Skeletal muscle tissue (tissue), 4 donors: ENCODE data around the gene PICALM. TPM values are rescaled to one million over a fixed set of nuclear protein-coding genes. Genes with fewer than 3 reads are reported as not detected.

ENCODE experiments used
- H3K27ac ChIP-seq: one replicate; pipeline ENCODE4 v1.7.0; 2013; ENCODE audit warnings: mild to moderate bottlenecking, low read depth, low read length, inconsistent platforms
- H3K27me3 ChIP-seq, 3 donors: one replicate each; pipeline ENCODE4 v1.7.0; 2013; ENCODE audit warnings: low read length in 3 of 3; ENCODE audit not compliant: control insufficient read depth in 3 of 3, insufficient read depth in 3 of 3
- H3K36me3 ChIP-seq, 3 donors: one replicate each; pipeline ENCODE4 v1.7.0; 2013; ENCODE audit warnings: low read length in 3 of 3; ENCODE audit not compliant: control insufficient read depth in 3 of 3, insufficient read depth in 3 of 3
- H3K4me1 ChIP-seq, 3 donors: one replicate each; pipeline ENCODE4 v1.7.0; 2013; ENCODE audit warnings: low read length in 3 of 3, mild to moderate bottlenecking in 3 of 3; ENCODE audit not compliant: control insufficient read depth in 3 of 3, insufficient read depth in 3 of 3
- H3K4me3 ChIP-seq, 3 donors: one replicate each; pipeline ENCODE4 v1.7.0; 2013; ENCODE audit warnings: low read length in 3 of 3
- H3K9ac ChIP-seq, 3 donors: one replicate each; pipeline ENCODE4 v1.7.0; 2013; ENCODE audit warnings: low read length in 3 of 3, mild to moderate bottlenecking in 3 of 3, moderate library complexity in 2 of 3, low read depth in 1 of 3
- H3K9me3 ChIP-seq, 3 donors: one replicate each; pipeline ENCODE4 v1.7.0; 2013; ENCODE audit warnings: low read length in 3 of 3; ENCODE audit not compliant: control insufficient read depth in 3 of 3
- total RNA-seq: library from RNA; depleted of rRNA; stranded (reverse); fragments of >200 nt; gene quantifications from one replicate; pipeline ENCODE4 v1.2.3, GENCODE V29; 2014
- donor health status: Osteomylitis.

The PICALM gene
- total RNA-seq, 1 donor from 2014 or later, result 707 TPM

DNA sequence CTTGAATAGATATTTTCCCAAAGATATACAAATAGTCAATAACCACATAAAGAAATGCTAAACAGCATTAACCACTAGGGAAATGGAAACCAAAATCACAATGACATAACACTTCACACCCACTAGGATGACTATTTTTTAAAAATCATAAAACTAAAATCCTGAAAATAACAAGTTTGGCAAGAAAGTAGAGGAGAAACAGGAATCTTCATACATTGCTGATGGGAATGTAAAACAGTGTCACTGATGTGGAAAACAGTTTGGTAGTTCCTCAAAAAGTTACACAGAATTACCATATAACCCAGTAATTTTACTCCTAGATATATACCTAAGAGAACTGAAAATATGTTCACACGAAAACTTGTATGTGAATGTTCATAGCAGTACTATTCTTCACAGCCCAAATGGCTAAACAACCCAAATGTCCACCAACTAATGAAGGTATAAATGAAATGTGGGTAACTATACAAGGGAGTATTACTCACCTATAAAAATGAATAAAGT, 12.5 kb downstream of the PICALM start:
- Histone ChIP-seq H3K27ac (no peak overlapping the region), H3K4me3 (no peak overlapping the region), H3K9ac (no peak overlapping the region), H3K36me3 (no peaks in the 10 kb centered on the region), H3K4me1 (peaks cover 24 to 29% (median 25%) of the 10 kb centered on the region in 3 donors), H3K27me3 (no peaks in the 10 kb centered on the region), H3K9me3 (no peaks in the 10 kb centered on the region)

DNA sequence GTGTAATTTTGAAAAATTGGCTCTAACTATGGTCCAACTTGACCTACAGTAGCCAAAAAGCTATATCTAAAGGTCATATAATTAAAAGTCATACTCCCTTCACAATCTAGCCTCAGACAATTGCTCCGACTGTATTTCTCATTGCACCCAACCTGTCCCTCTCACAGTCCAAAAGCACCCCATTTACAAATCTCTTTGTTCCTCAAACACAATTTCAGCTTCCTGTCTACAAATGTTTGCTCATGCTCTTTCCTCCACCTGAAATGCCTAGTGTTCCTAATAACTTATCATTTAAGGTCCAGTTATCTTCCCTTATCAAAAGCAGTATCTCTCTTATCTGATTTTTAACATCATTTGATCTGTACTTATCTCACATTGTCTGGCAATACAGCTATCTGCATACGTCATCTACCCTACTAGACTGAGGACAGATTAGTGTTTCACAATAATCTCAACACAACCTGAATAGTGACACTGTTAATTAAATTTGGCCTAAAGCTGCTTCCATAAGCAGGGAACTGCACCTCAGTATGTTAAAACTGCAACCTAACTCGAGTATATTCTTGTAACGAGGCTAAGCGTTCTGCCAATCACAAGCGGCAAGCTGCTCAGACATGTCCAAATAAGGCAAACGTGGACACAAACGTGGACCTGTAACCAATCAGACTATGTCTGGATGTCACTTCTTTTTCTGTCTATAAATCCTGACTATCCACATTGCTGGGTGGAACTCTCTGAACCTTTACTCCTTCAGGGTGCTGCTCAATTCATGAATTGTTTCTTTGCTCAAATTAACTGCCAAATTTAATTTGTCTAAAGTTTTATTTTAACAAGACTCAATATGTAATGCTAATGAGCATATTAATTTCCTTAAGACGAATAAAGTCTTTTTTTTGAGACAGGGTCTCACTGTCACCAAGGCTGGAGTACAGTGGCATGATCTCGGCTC, 15.9 kb downstream of the PICALM start:
- H3K9ac ChIP-seq, result no peak overlapping the region
- H3K4me1 ChIP-seq, result peaks cover 13 to 21% (median 16%) of the 10 kb centered on the region in 3 donors
- no peak overlapping the region for H3K4me3 ChIP-seq
- H3K36me3 ChIP-seq, result no peaks in the 10 kb centered on the region
- H3K27ac ChIP-seq, result no peak overlapping the region
- H3K9me3 ChIP-seq, result no peaks in the 10 kb centered on the region
- no peaks in the 10 kb centered on the region for H3K27me3 ChIP-seq

DNA sequence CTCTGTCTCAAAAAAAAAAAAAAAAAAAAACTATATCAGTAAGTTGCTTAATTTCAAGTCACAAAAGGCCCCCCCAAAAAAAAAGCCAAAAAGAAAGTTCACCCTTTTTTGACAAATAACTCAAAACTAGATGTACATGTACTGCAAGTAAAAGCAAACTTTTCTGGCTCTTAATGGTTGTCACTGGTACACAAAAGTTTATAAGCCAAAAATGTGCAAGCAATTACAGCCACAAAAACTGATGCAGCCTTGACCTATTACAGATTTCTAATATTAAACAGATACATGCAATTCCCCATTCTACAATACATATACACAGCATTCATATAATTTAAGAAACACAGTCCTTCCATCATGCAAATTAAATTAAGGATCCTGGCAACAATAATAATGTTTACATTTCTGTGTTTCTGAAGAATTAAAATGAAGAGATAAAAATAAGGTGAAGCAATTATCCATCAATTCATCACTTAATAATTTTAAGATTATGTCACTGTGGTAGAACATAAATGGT, 18.6 kb downstream of the PICALM start:
- Histone ChIP-seq H3K4me3 (no peak overlapping the region), H3K36me3 (no peaks in the 10 kb centered on the region), H3K27me3 (no peaks in the 10 kb centered on the region), H3K9ac (no peak overlapping the region), H3K4me1 (peaks cover 14 to 34% (median 25%) of the 10 kb centered on the region in 3 donors), H3K27ac (no peak overlapping the region), H3K9me3 (no peaks in the 10 kb centered on the region)

DNA sequence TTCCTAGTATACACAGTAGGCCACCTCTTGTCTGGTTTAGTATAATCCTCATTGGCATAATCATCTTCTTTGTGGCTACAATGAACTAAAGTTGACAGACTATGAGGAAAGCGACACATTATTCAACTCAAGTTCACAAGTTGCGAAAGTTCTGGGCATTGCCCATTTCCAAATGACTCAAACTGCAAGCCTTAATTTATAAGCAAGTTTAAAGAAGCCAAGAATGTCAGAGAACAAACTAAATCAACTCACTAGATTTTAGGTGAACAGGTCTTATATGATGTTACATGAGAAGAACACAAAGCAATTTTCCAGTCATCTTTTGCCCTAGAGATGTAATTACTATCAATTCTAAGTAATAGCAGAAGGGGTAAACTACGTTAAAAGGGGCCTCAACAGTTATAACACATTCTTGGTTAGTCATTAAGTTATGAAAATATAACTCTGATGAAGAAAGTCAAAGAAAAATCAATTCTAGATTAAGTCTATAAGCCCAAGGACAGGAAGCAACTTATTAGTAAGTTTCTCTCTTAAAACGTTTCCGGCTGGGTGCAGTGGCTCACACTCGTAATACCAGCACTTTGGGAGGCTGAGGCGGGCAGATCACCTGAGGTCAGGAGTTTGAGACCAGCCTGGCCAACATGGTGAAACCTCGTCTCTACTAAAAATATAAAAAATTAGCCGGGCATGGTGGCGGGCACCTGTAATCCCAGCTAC, 21.5 kb downstream of the PICALM start:
- no peak overlapping the region for H3K27ac ChIP-seq
- H3K27me3 ChIP-seq, result no peaks in the 10 kb centered on the region
- no peak overlapping the region for H3K4me3 ChIP-seq
- H3K9ac ChIP-seq, result no peak overlapping the region
- H3K36me3 ChIP-seq, result no peaks in the 10 kb centered on the region
- no peaks in the 10 kb centered on the region for H3K9me3 ChIP-seq
- peaks cover 7 to 31% (median 20%) of the 10 kb centered on the region in 3 donors for H3K4me1 ChIP-seq

DNA sequence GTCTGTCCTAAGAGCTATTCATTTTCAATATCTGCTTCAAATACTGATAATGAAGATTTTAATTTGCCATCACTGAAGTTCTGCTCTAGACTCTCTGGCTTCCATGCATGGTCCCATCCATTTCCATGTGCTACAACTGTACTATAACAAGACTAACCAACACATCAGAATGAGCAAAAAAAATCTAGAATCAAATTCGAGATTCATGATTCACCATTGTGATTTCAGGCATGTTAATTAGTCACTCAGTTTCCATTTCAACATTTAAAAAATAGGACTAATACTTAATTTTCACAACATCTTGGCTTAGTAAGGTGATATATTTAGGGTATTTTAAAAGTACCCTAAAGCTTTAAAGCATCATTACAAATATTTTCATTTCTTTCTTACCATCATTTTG, 22.8 kb downstream of the PICALM start:
- no peak overlapping the region for H3K27ac ChIP-seq
- H3K9me3 ChIP-seq, result no peaks in the 10 kb centered on the region
- no peaks in the 10 kb centered on the region for H3K36me3 ChIP-seq
- no peak overlapping the region for H3K9ac ChIP-seq
- peaks cover 10 to 28% (median 27%) of the 10 kb centered on the region in 3 donors for H3K4me1 ChIP-seq
- no peak overlapping the region for H3K4me3 ChIP-seq
- H3K27me3 ChIP-seq, result no peaks in the 10 kb centered on the region

DNA sequence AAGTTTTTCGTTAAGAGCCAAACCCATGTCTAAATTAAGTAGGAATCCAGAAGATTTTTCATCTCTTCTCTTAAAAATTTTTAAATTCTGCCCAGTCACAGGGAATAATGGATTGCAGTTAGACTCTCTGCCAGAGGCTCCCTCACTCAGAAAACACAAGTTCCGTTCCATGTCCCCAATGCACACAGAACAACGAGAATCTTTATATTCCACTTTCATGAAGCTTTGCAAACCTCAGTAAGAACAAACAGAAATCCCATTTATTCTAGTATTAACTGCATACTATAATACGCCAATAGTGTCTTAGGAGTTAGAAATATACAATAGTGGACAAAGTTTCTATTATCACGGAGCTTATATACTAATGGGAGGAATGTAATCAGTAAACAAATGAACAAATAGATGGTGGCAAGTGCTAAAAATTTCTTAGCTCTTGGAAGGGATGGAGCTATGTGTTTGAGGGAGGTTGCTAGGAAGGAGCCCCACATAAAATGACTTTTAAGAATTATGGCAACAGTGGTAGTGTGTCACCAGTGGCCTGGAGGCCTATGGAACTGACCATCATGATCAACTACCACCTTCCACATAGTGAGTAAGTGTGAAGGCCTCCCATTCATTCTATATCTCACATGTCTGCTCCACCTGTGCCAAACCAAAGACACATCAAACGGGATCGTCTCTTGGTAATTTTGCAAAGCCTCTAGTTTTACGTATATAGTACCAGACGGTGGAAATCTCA, 24.9 kb downstream of the PICALM start:
- no peaks in the 10 kb centered on the region for H3K27me3 ChIP-seq
- H3K27ac ChIP-seq, result no peak overlapping the region

DNA sequence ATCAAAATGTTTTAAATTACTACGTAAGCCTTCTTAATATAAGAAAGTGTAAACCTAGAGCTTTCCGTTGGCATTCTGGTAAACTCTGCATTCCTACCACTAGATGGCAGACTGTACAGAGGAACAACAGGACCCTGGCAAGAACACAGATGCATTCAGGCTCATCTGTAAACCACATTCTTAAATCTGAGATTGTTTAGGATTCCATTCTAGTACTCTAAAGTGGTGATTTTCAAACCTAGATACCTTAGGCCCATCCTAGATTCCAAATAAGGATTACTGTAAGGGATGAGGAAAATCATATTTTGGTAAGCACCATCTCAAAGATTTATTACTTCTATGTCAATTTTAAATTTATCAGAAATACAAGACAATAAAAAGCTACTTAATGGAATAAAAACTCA, 26.9 kb downstream of the PICALM start:
- Histone ChIP-seq H3K4me3 (peak overlapping the region in 2 of 3 donors; percentile 1 to 55), H3K9me3 (no peaks in the 10 kb centered on the region), H3K4me1 (peaks cover 6 to 31% (median 19%) of the 10 kb centered on the region in 3 donors), H3K9ac (peak overlapping the region in 2 of 3 donors; percentile 54 to 69), H3K27ac (peak overlapping the region; percentile 69), H3K27me3 (no peaks in the 10 kb centered on the region), H3K36me3 (no peaks in the 10 kb centered on the region)

More for the DNA sequence above, 24.9 kb downstream of the PICALM start:
- H3K36me3 ChIP-seq, result no peaks in the 10 kb centered on the region
- no peak overlapping the region for H3K4me3 ChIP-seq
- H3K9me3 ChIP-seq, result no peaks in the 10 kb centered on the region
- H3K4me1 ChIP-seq, result peaks cover 10 to 34% (median 27%) of the 10 kb centered on the region in 3 donors
- no peak overlapping the region for H3K9ac ChIP-seq

DNA sequence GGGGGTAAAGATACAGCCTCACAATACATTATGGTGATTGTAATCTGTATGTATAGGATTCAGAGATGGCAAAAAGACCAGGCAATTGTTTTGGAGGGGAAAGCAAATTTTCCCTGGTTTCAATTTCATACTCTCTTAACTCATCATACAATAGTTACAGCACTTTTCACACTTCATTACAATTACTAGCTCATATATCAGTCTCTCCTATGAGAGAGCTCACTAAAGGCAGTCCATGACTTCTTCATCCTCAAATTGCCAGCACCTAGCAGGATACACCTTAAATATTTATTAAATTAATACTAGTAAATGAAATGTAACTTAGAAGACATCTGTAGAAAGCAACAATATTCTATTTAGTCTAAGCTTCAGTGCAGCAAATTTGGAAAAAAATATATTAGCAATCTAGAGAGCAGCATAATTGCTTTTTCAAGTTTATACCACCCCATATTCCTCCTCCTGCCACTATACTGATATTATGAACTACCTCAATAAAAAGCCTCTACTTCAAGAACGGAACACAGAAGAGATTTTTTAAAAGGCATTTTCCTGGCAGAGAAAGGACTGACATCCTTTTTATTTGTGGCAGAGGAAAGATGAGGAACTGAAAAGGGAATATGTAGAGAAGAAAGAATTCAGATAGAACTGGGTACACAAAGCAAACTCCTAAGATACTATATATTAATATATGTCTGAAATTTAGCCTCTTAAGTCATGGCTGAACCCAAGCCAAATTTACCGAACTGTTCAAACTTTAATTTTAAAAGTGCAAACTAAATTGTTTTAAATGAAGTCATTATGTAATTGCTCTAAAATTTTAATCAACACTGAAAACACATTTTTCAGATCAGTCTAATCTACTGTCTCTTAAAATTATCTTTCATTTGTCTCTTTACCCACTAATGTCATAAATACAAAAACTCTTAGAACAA, 27.7 kb downstream of the PICALM start:
- Histone ChIP-seq H3K9ac (peak overlapping the region in 2 of 3 donors; percentile 54 to 69), H3K36me3 (no peaks in the 10 kb centered on the region), H3K27me3 (no peaks in the 10 kb centered on the region), H3K4me1 (peaks cover 6 to 27% (median 12%) of the 10 kb centered on the region in 3 donors), H3K4me3 (peak overlapping the region; percentile 1 to 55 (median 15)), H3K27ac (peak overlapping the region; percentile 69), H3K9me3 (no peaks in the 10 kb centered on the region)
